Erythroblast (primary cell): ENCODE results near the gene FOXD4L3.
"Not testable (repeated sequence)": the region's sequence is repeated elsewhere in the genome, so short reads cannot be mapped to it uniquely, and the experiment has no call there.

ENCODE experiments used
- DNase-seq, 2 experiments: peaks; one replicate each; lab custom pipeline; 2025; lab: John Stamatoyannopoulos, UW

FOXD4L3 gene

GRCh38 chr9:68302567-68302966 is at the start of gene FOXD4L3:
TSS of gene FOXD4L3 (plus strand) at chr9:68302867. CDS start at chr9:68302952, 85 bp downstream.
- DNase-seq, result not testable (repeated sequence)

- DNase-seq, result not testable (repeated sequence)
Measured at GRCh38 chr9:68281041-68281440, 21.6 kb upstream of the FOXD4L3 start.

GRCh38 chr9:68303771-68304170 is 1.1 kb downstream of the FOXD4L3 start:
- DNase-seq, result not testable (repeated sequence)

GRCh38 chr9:68304212-68304611 is 1.5 kb downstream of the FOXD4L3 start:
- not testable (repeated sequence) for DNase-seq

GRCh38 chr9:68304777-68305176 is 2.1 kb downstream of the FOXD4L3 start:
- DNase-seq, result not testable (repeated sequence)

GRCh38 chr9:68305680-68306285 is 3.1 kb downstream of the FOXD4L3 start:
- not testable (repeated sequence) for DNase-seq

- DNase-seq, result not testable (repeated sequence)
Measured at GRCh38 chr9:68306391-68306964, 3.8 kb downstream of the FOXD4L3 start.

GRCh38 chr9:68307127-68307526 is 4.5 kb downstream of the FOXD4L3 start:
- not testable (repeated sequence) for DNase-seq

GRCh38 chr9:68307654-68308053 is 5.0 kb downstream of the FOXD4L3 start:
- not testable (repeated sequence) for DNase-seq

- not testable (repeated sequence) for DNase-seq
Measured at GRCh38 chr9:68311208-68311607, 8.5 kb downstream of the FOXD4L3 start.

- not testable (repeated sequence) for DNase-seq
Measured at GRCh38 chr9:68318209-68318608, 15.5 kb downstream of the FOXD4L3 start.

- DNase-seq, result not testable (repeated sequence)
Measured at GRCh38 chr9:68323749-68324148, 21.1 kb downstream of the FOXD4L3 start.

GRCh38 chr9:68324518-68324917 is 21.9 kb downstream of the FOXD4L3 start:
- not testable (repeated sequence) for DNase-seq

GRCh38 chr9:68329106-68329505 is 26.4 kb downstream of the FOXD4L3 start:
- DNase-seq, result not testable (repeated sequence)

- not testable (repeated sequence) for DNase-seq
Measured at GRCh38 chr9:68330531-68331173, 28.0 kb downstream of the FOXD4L3 start.

- DNase-seq, result not testable (repeated sequence)
Measured at GRCh38 chr9:68332122-68332521, 29.5 kb downstream of the FOXD4L3 start.

GRCh38 chr9:68335935-68336334 is 33.3 kb downstream of the FOXD4L3 start:
- DNase-seq, result not testable (repeated sequence)

- DNase-seq, result not testable (repeated sequence)
Measured at GRCh38 chr9:68336639-68337339, 34.1 kb downstream of the FOXD4L3 start.

- not testable (repeated sequence) for DNase-seq
Measured at GRCh38 chr9:68338000-68338399, 35.3 kb downstream of the FOXD4L3 start.

GRCh38 chr9:68342265-68343025 is 39.8 kb downstream of the FOXD4L3 start:
- DNase-seq, result not testable (repeated sequence)

- not testable (repeated sequence) for DNase-seq
Measured at GRCh38 chr9:68343242-68343641, 40.6 kb downstream of the FOXD4L3 start.
